Activated CD4-positive, alpha-beta T cell treated with anti-CD3 and anti-CD28 coated beads, Interleukin-2, amount 10 ng/mL, durations not matched to agents 7 days and 5 days (primary cell): Measurements from ENCODE around the gene ABCA8. TPM values are rescaled to one million over a fixed set of nuclear protein-coding genes. Genes with fewer than 3 reads are reported as not detected.
"Not testable (repeated sequence)": the region's sequence is repeated elsewhere in the genome, so short reads cannot be mapped to it uniquely, and the experiment has no call there.

Experiments
- CTCF ChIA-PET: fragments of 350-600 bp; sonication (Branson Sonifier 250); formaldehyde crosslinking; loops from one replicate; lab custom pipeline; 2021; ENCODE audit warnings: antibody characterized with exemption; lab: Charles Lee
- POLR2A ChIA-PET: fragments of 350-600 bp; sonication (Branson Sonifier 250); formaldehyde crosslinking; loops from one replicate; lab custom pipeline; 2021; ENCODE audit warnings: antibody characterized with exemption; lab: Charles Lee
- DNase-seq: peaks from one replicate; pipeline ENCODE4 v3.0.0-alpha.2; 2020
- H3K27ac Mint-ChIP-seq: one replicate; pipeline ENCODE4 v1.8.0; 2021; ENCODE audit warnings: mild to moderate bottlenecking, moderate library complexity, mixed read lengths
- H3K27me3 Mint-ChIP-seq: one replicate; pipeline ENCODE4 v1.8.0; 2021; ENCODE audit warnings: mixed read lengths
- H3K36me3 Mint-ChIP-seq: one replicate; pipeline ENCODE4 v1.8.0; 2021; ENCODE audit warnings: low read depth, mixed read lengths
- H3K4me1 Mint-ChIP-seq: one replicate; pipeline ENCODE4 v1.8.0; 2021; ENCODE audit warnings: mixed read lengths
- H3K4me3 Mint-ChIP-seq: one replicate; pipeline ENCODE4 v1.8.0; 2021; ENCODE audit warnings: mild to moderate bottlenecking, moderate library complexity, mixed read lengths
- H3K9me3 Mint-ChIP-seq: one replicate; pipeline ENCODE4 v1.8.0; 2021; ENCODE audit warnings: mixed read lengths
- total RNA-seq, 2 experiments: library from RNA; stranded (reverse); gene quantifications; one replicate each; pipeline ENCODE4 v1.2.3, GENCODE V29; 2021

ABCA8 gene
- total RNA-seq: not detected

- Mint-ChIP-seq H3K9me3 (no peaks in the 10 kb centered on the region), H3K36me3 (no peaks in the 10 kb centered on the region), H3K4me3 (no peak within 1 kb of the TSS), H3K4me1 (no peaks in the 10 kb centered on the region), H3K27me3 (peaks cover 5% of the 10 kb centered on the region), H3K27ac (no peak within 1 kb of the TSS)
- ChIA-PET CTCF (interaction anchor here (0.5 kb wide), 1 partner anchor 557 kb away, joined by 3 read pairs; no protein-coding TSS in a partner anchor), POLR2A (no interaction called here)
- DNase-seq: no peak
Measured at GRCh38 chr17:68955181-68955841, at the start of gene ABCA8. ABCA8 (minus strand) TSS chr17:68955392; CDS start chr17:68942034, 13,358 bp downstream.

- H3K36me3 Mint-ChIP-seq, H3K4me1 Mint-ChIP-seq, H3K9me3 Mint-ChIP-seq, H3K27ac Mint-ChIP-seq, POLR2A ChIA-PET, H3K4me3 Mint-ChIP-seq, CTCF ChIA-PET, DNase-seq, H3K27me3 Mint-ChIP-seq: not testable (repeated sequence)
Measured at GRCh38 chr17:69004759-69005158, 49.6 kb upstream of the ABCA8 start.

- H3K4me1 Mint-ChIP-seq, H3K9me3 Mint-ChIP-seq, CTCF ChIA-PET, H3K27ac Mint-ChIP-seq, H3K4me3 Mint-ChIP-seq, POLR2A ChIA-PET, H3K36me3 Mint-ChIP-seq, H3K27me3 Mint-ChIP-seq, DNase-seq: not testable (repeated sequence)
Measured at GRCh38 chr17:68999743-69000142, 44.6 kb upstream of the ABCA8 start.

- Mint-ChIP-seq H3K9me3 (no peaks in the 10 kb centered on the region), H3K27me3 (no peaks in the 10 kb centered on the region), H3K4me1 (no peaks in the 10 kb centered on the region), H3K27ac (no peak overlapping the region), H3K36me3 (no peaks in the 10 kb centered on the region), H3K4me3 (no peak overlapping the region)
- DNase-seq: no peak
- ChIA-PET POLR2A (no interaction called here), CTCF (no interaction called here)
Measured at GRCh38 chr17:68993112-68993511, 37.9 kb upstream of the ABCA8 start.

GRCh38 chr17:68987966-68988365 lies 32.8 kb upstream of the ABCA8 start:
- ChIA-PET POLR2A (no interaction called here), CTCF (interaction anchor here (0.9 kb wide), 1 partner anchor 62 kb away, joined by 3 read pairs; no protein-coding TSS in a partner anchor)
- no peak overlapping the region for H3K4me3 Mint-ChIP-seq
- H3K36me3 Mint-ChIP-seq: no peaks in the 10 kb centered on the region
- H3K9me3 Mint-ChIP-seq: no peaks in the 10 kb centered on the region
- no peaks in the 10 kb centered on the region for H3K27me3 Mint-ChIP-seq
- no peak for DNase-seq
- no peaks in the 10 kb centered on the region for H3K4me1 Mint-ChIP-seq
- H3K27ac Mint-ChIP-seq: no peak overlapping the region

GRCh38 chr17:68981288-68981687 lies 26.1 kb upstream of the ABCA8 start:
- ChIA-PET CTCF (no interaction called here), POLR2A (no interaction called here)
- Mint-ChIP-seq H3K27me3 (no peaks in the 10 kb centered on the region), H3K36me3 (no peaks in the 10 kb centered on the region), H3K27ac (no peak overlapping the region), H3K4me3 (no peak overlapping the region), H3K9me3 (no peaks in the 10 kb centered on the region), H3K4me1 (no peaks in the 10 kb centered on the region)
- no peak for DNase-seq

GRCh38 chr17:68973098-68973846 lies 18.1 kb upstream of the ABCA8 start:
- Mint-ChIP-seq H3K27ac (no peak overlapping the region), H3K27me3 (no peaks in the 10 kb centered on the region), H3K4me1 (no peaks in the 10 kb centered on the region), H3K4me3 (no peak overlapping the region), H3K36me3 (no peaks in the 10 kb centered on the region), H3K9me3 (no peaks in the 10 kb centered on the region)
- POLR2A ChIA-PET: no interaction called here
- DNase-seq: no peak
- CTCF ChIA-PET: no interaction called here

GRCh38 chr17:68972119-68972704 lies 17.0 kb upstream of the ABCA8 start:
- no peak for DNase-seq

GRCh38 chr17:68969101-68969500 lies 13.9 kb upstream of the ABCA8 start:
- POLR2A ChIA-PET: no interaction called here
- H3K36me3 Mint-ChIP-seq: no peaks in the 10 kb centered on the region
- no peaks in the 10 kb centered on the region for H3K9me3 Mint-ChIP-seq
- no peaks in the 10 kb centered on the region for H3K4me1 Mint-ChIP-seq
- no peak for DNase-seq
- CTCF ChIA-PET: no interaction called here
- H3K27ac Mint-ChIP-seq: no peak overlapping the region
- H3K27me3 Mint-ChIP-seq: no peaks in the 10 kb centered on the region
- H3K4me3 Mint-ChIP-seq: no peak overlapping the region

More at GRCh38 chr17:68972119-68972704, 17.0 kb upstream of the ABCA8 start:
- Mint-ChIP-seq H3K36me3 (no peaks in the 10 kb centered on the region), H3K27me3 (no peaks in the 10 kb centered on the region), H3K27ac (no peak overlapping the region), H3K4me1 (no peaks in the 10 kb centered on the region), H3K9me3 (no peaks in the 10 kb centered on the region), H3K4me3 (no peak overlapping the region)
- POLR2A ChIA-PET: no interaction called here
- CTCF ChIA-PET: no interaction called here

GRCh38 chr17:68963958-68964357 lies 8.8 kb upstream of the ABCA8 start:
- ChIA-PET POLR2A (no interaction called here), CTCF (no interaction called here)
- no peak overlapping the region for H3K27ac Mint-ChIP-seq
- H3K4me3 Mint-ChIP-seq: no peak overlapping the region
- H3K36me3 Mint-ChIP-seq: no peaks in the 10 kb centered on the region
- no peaks in the 10 kb centered on the region for H3K9me3 Mint-ChIP-seq
- H3K4me1 Mint-ChIP-seq: no peaks in the 10 kb centered on the region
- H3K27me3 Mint-ChIP-seq: no peaks in the 10 kb centered on the region
- no peak for DNase-seq

- Mint-ChIP-seq H3K27me3 (peaks cover 2% of the 10 kb centered on the region), H3K4me3 (no peak overlapping the region), H3K9me3 (no peaks in the 10 kb centered on the region), H3K36me3 (no peaks in the 10 kb centered on the region), H3K27ac (no peak overlapping the region), H3K4me1 (no peaks in the 10 kb centered on the region)
- POLR2A ChIA-PET: no interaction called here
- CTCF ChIA-PET: no interaction called here
- DNase-seq: no peak
Measured at GRCh38 chr17:68961214-68961882, 6.2 kb upstream of the ABCA8 start.

- H3K4me1 Mint-ChIP-seq, CTCF ChIA-PET, H3K27me3 Mint-ChIP-seq, H3K27ac Mint-ChIP-seq, H3K36me3 Mint-ChIP-seq, H3K9me3 Mint-ChIP-seq, H3K4me3 Mint-ChIP-seq, POLR2A ChIA-PET, DNase-seq: not testable (repeated sequence)
Measured at GRCh38 chr17:68959117-68959516, 3.9 kb upstream of the ABCA8 start.

GRCh38 chr17:68957944-68958343 lies 2.8 kb upstream of the ABCA8 start:
- ChIA-PET CTCF (no interaction called here), POLR2A (no interaction called here)
- peaks cover 3% of the 10 kb centered on the region for H3K27me3 Mint-ChIP-seq
- no peak overlapping the region for H3K27ac Mint-ChIP-seq
- DNase-seq: no peak
- H3K4me1 Mint-ChIP-seq: no peaks in the 10 kb centered on the region
- H3K9me3 Mint-ChIP-seq: no peaks in the 10 kb centered on the region
- H3K36me3 Mint-ChIP-seq: no peaks in the 10 kb centered on the region
- H3K4me3 Mint-ChIP-seq: no peak overlapping the region
